ENCODE data around the gene ATF6. TPM values are rescaled to one million over a fixed set of nuclear protein-coding genes. Genes with fewer than 3 reads are reported as not detected.
"Not testable (repeated sequence)": the region's sequence is repeated elsewhere in the genome, so short reads cannot be mapped to it uniquely, and the experiment has no call there.

ATF6 gene
- total RNA-seq, 1 donor from 2014 or later = 14.6 TPM

DNA sequence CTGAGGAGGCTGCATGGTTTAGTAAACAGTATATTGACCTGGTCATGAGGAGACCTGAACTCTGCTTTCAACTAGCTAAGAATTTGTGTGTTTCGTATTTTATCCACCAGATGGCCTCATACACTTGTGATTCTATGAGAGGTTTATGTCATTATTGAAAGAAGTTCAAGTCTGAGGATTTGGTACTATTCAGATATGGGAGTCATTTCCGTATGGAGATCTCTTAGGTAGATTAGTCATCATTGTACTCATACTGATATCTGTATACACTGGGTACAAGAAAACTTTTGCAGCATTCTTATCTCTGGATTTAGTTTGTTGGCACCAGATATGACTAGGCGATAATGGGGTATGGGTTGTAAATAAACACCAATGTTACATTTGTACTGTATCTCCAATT, 26.6 kb downstream of the ATF6 start:
- Histone ChIP-seq H3K27me3 (ENCODE audit: control insufficient read depth in 3 of 3, insufficient read depth in 3 of 3, low read length in 3 of 3) (no peaks in the 10 kb centered on the region), H3K9ac (ENCODE audit: low read depth in 1 of 3, low read length in 3 of 3) (no peak overlapping the region), H3K36me3 (ENCODE audit: control insufficient read depth in 3 of 3, insufficient read depth in 3 of 3, low read length in 3 of 3) (peaks cover 10 to 37% (median 30%) of the 10 kb centered on the region in 3 donors), H3K9me3 (ENCODE audit: control insufficient read depth in 3 of 3, low read length in 3 of 3) (no peaks in the 10 kb centered on the region), H3K27ac (ENCODE audit: low read depth, low read length) (no peak overlapping the region), H3K4me1 (ENCODE audit: control insufficient read depth in 3 of 3, insufficient read depth in 3 of 3, low read length in 3 of 3) (no peaks in the 10 kb centered on the region), H3K4me3 (ENCODE audit: low read length in 3 of 3) (no peak overlapping the region)

DNA sequence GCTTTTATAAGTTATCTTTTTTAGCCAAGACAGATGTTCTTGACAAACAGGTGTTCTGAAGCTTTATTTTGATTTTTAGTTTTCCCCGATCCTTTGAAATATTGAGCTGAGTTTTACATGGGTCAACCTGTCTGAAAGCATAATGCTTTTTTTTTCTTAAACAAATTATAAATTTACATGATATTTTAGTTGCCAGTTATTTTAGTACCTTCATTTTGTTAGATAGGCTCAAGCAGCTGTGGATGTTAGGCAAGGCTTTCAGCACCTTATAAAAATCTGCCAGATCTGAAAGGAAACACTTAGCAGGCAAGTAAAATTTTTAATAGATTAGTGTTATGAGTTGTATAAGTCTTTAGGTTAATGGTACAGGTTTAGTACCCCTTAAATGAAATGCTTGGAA, 33.7 kb downstream of the ATF6 start:
- H3K27me3 ChIP-seq (ENCODE audit: control insufficient read depth in 3 of 3, insufficient read depth in 3 of 3, low read length in 3 of 3) = no peaks in the 10 kb centered on the region
- no peak overlapping the region for H3K9ac ChIP-seq (ENCODE audit: low read depth in 1 of 3, low read length in 3 of 3)
- H3K36me3 ChIP-seq (ENCODE audit: control insufficient read depth in 3 of 3, insufficient read depth in 3 of 3, low read length in 3 of 3) = peaks cover 9 to 45% (median 22%) of the 10 kb centered on the region in 3 donors
- no peaks in the 10 kb centered on the region for H3K9me3 ChIP-seq (ENCODE audit: control insufficient read depth in 3 of 3, low read length in 3 of 3)
- H3K4me3 ChIP-seq (ENCODE audit: low read length in 3 of 3) = no peak overlapping the region
- no peaks in the 10 kb centered on the region for H3K4me1 ChIP-seq (ENCODE audit: control insufficient read depth in 3 of 3, insufficient read depth in 3 of 3, low read length in 3 of 3)
- H3K27ac ChIP-seq (ENCODE audit: low read depth, low read length) = no peak overlapping the region

GRCh38 chr1:161801955-161802354, 35.8 kb downstream of the ATF6 start:
- Histone ChIP-seq H3K36me3 (ENCODE audit: control insufficient read depth in 3 of 3, insufficient read depth in 3 of 3, low read length in 3 of 3) (peaks cover 5 to 37% (median 23%) of the 10 kb centered on the region in 3 donors), H3K9ac (ENCODE audit: low read depth in 1 of 3, low read length in 3 of 3) (no peak overlapping the region), H3K27ac (ENCODE audit: low read depth, low read length) (no peak overlapping the region)

DNA sequence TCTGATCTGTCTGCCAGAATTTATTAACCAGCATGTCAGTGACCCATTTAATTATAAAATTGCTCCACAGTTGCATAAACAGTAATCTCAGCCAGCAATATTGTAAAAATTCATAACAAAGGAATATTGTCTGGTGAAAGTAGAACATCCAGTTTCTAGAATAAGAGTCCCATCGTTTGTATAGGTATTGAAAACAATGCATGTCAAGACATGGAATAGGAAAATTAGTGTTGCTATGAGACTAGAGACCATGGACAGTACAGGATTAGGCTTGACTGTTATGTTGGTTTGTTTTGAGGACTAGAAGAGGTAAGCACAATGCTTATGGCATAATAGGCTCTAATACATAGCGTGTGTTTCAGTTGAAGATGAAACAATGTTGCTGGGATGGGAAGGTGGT, 37.1 kb downstream of the ATF6 start:
- no peaks in the 10 kb centered on the region for H3K9me3 ChIP-seq (ENCODE audit: control insufficient read depth in 3 of 3, low read length in 3 of 3)
- H3K27me3 ChIP-seq (ENCODE audit: control insufficient read depth in 3 of 3, insufficient read depth in 3 of 3, low read length in 3 of 3) = no peaks in the 10 kb centered on the region
- H3K4me3 ChIP-seq (ENCODE audit: low read length in 3 of 3) = no peak overlapping the region
- H3K9ac ChIP-seq (ENCODE audit: low read depth in 1 of 3, low read length in 3 of 3) = no peak overlapping the region
- H3K36me3 ChIP-seq (ENCODE audit: control insufficient read depth in 3 of 3, insufficient read depth in 3 of 3, low read length in 3 of 3) = peaks cover 5 to 32% (median 14%) of the 10 kb centered on the region in 3 donors
- no peaks in the 10 kb centered on the region for H3K4me1 ChIP-seq (ENCODE audit: control insufficient read depth in 3 of 3, insufficient read depth in 3 of 3, low read length in 3 of 3)
- H3K27ac ChIP-seq (ENCODE audit: low read depth, low read length) = no peak overlapping the region

More at GRCh38 chr1:161801955-161802354, 35.8 kb downstream of the ATF6 start:
- H3K4me1 ChIP-seq (ENCODE audit: control insufficient read depth in 3 of 3, insufficient read depth in 3 of 3, low read length in 3 of 3) = no peaks in the 10 kb centered on the region
- no peaks in the 10 kb centered on the region for H3K27me3 ChIP-seq (ENCODE audit: control insufficient read depth in 3 of 3, insufficient read depth in 3 of 3, low read length in 3 of 3)
- no peak overlapping the region for H3K4me3 ChIP-seq (ENCODE audit: low read length in 3 of 3)
- H3K9me3 ChIP-seq (ENCODE audit: control insufficient read depth in 3 of 3, low read length in 3 of 3) = no peaks in the 10 kb centered on the region

DNA sequence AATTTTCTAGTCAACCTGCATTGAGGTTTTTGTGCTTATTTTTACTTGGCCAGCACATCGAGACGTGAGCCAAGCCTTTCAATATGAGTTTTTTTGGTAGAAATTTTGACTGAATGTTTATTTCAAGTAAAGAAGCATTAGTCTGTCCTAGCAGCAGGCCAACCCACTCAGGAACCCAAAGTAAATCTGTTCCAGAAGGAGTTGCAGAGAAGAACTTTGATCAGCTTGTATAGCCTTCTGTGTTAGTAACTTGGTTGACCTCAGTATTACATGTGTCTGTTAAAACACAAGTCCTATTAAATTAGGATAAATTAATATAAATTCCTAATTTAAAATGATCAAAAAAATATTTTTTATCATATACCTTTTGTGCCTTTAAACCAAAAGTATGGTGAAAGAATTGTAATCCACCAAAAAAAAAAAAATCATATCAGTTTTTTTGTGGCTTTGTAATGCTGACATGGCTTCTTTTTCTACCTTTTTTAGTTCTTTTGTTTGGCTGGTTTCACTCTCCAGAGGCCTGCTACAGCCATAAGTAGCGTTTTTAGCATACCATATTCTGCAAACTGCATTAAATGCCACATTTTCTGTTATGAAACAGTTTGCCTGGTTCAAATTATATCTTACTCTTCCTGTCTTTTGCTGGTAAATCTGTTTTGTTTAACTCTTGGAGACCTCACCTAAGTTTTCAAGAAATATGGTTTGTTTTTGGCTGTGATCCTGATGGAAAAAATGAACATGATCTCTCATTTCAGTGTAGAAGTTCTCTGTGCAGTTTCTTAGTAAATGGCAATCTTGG, 39.5 kb downstream of the ATF6 start:
- no peak overlapping the region for H3K4me3 ChIP-seq (ENCODE audit: low read length in 3 of 3)
- no peaks in the 10 kb centered on the region for H3K27me3 ChIP-seq (ENCODE audit: control insufficient read depth in 3 of 3, insufficient read depth in 3 of 3, low read length in 3 of 3)
- H3K4me1 ChIP-seq (ENCODE audit: control insufficient read depth in 3 of 3, insufficient read depth in 3 of 3, low read length in 3 of 3) = no peaks in the 10 kb centered on the region
- no peak overlapping the region for H3K27ac ChIP-seq (ENCODE audit: low read depth, low read length)
- no peaks in the 10 kb centered on the region for H3K9me3 ChIP-seq (ENCODE audit: control insufficient read depth in 3 of 3, low read length in 3 of 3)
- peaks cover 5 to 24% (median 14%) of the 10 kb centered on the region in 3 donors for H3K36me3 ChIP-seq (ENCODE audit: control insufficient read depth in 3 of 3, insufficient read depth in 3 of 3, low read length in 3 of 3)
- H3K9ac ChIP-seq (ENCODE audit: low read depth in 1 of 3, low read length in 3 of 3) = no peak overlapping the region

- not testable (repeated sequence) for H3K4me3 ChIP-seq (ENCODE audit: low read length in 3 of 3); H3K27me3 ChIP-seq (ENCODE audit: control insufficient read depth in 3 of 3, insufficient read depth in 3 of 3, low read length in 3 of 3); H3K9me3 ChIP-seq (ENCODE audit: control insufficient read depth in 3 of 3, low read length in 3 of 3); H3K27ac ChIP-seq (ENCODE audit: low read depth, low read length); H3K9ac ChIP-seq (ENCODE audit: low read depth in 1 of 3, low read length in 3 of 3); H3K4me1 ChIP-seq (ENCODE audit: control insufficient read depth in 3 of 3, insufficient read depth in 3 of 3, low read length in 3 of 3)
- H3K36me3 ChIP-seq (ENCODE audit: control insufficient read depth in 3 of 3, insufficient read depth in 3 of 3, low read length in 3 of 3) = peaks cover 0 to 13% (median 11%) of the 10 kb centered on the region in 3 donors
These were observed 43.1 kb downstream of the ATF6 start for GRCh38 chr1:161809202-161809601.

- not testable (repeated sequence) for H3K4me1 ChIP-seq (ENCODE audit: control insufficient read depth in 3 of 3, insufficient read depth in 3 of 3, low read length in 3 of 3); H3K4me3 ChIP-seq (ENCODE audit: low read length in 3 of 3); H3K27me3 ChIP-seq (ENCODE audit: control insufficient read depth in 3 of 3, insufficient read depth in 3 of 3, low read length in 3 of 3); H3K27ac ChIP-seq (ENCODE audit: low read depth, low read length); H3K9ac ChIP-seq (ENCODE audit: low read depth in 1 of 3, low read length in 3 of 3); H3K9me3 ChIP-seq (ENCODE audit: control insufficient read depth in 3 of 3, low read length in 3 of 3)
- H3K36me3 ChIP-seq (ENCODE audit: control insufficient read depth in 3 of 3, insufficient read depth in 3 of 3, low read length in 3 of 3) = peaks cover 0 to 14% (median 11%) of the 10 kb centered on the region in 3 donors
These were observed 43.5 kb downstream of the ATF6 start for GRCh38 chr1:161809656-161810055.

DNA sequence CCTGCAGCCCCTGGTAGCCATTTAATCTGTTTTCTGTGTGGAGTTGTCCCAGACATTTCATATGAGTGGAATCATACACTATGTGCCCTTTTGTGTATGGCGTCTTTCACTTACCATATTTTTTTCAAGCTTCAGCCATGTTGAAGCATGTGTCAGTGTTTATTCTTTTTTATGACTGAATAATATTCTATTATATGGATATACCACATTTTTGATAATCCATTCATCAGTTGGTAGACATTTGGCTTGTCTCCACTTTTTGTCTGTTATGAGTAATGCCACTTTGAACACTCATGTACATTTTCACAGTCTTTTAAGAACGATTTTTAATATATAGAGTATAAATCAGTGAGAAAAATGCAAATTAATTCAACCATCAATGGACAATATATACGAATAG, 44.7 kb downstream of the ATF6 start:
- no peaks in the 10 kb centered on the region for H3K27me3 ChIP-seq (ENCODE audit: control insufficient read depth in 3 of 3, insufficient read depth in 3 of 3, low read length in 3 of 3)
- no peaks in the 10 kb centered on the region for H3K4me1 ChIP-seq (ENCODE audit: control insufficient read depth in 3 of 3, insufficient read depth in 3 of 3, low read length in 3 of 3)
- H3K9me3 ChIP-seq (ENCODE audit: control insufficient read depth in 3 of 3, low read length in 3 of 3) = no peaks in the 10 kb centered on the region
- H3K27ac ChIP-seq (ENCODE audit: low read depth, low read length) = no peak overlapping the region
- no peak overlapping the region for H3K9ac ChIP-seq (ENCODE audit: low read depth in 1 of 3, low read length in 3 of 3)
- H3K36me3 ChIP-seq (ENCODE audit: control insufficient read depth in 3 of 3, insufficient read depth in 3 of 3, low read length in 3 of 3) = peaks cover 0 to 16% (median 11%) of the 10 kb centered on the region in 3 donors
- no peak overlapping the region for H3K4me3 ChIP-seq (ENCODE audit: low read length in 3 of 3)

GRCh38 chr1:161816201-161816600, 50.1 kb downstream of the ATF6 start:
- Histone ChIP-seq H3K36me3 (ENCODE audit: control insufficient read depth in 3 of 3, insufficient read depth in 3 of 3, low read length in 3 of 3) (peaks cover 1 to 12% (median 4%) of the 10 kb centered on the region in 3 donors), H3K27ac (ENCODE audit: low read depth, low read length) (no peak overlapping the region), H3K27me3 (ENCODE audit: control insufficient read depth in 3 of 3, insufficient read depth in 3 of 3, low read length in 3 of 3) (no peaks in the 10 kb centered on the region), H3K9me3 (ENCODE audit: control insufficient read depth in 3 of 3, low read length in 3 of 3) (no peaks in the 10 kb centered on the region), H3K9ac (ENCODE audit: low read depth in 1 of 3, low read length in 3 of 3) (peak overlapping the region in 1 of 3 donors; percentile 8), H3K4me3 (ENCODE audit: low read length in 3 of 3) (no peak overlapping the region), H3K4me1 (ENCODE audit: control insufficient read depth in 3 of 3, insufficient read depth in 3 of 3, low read length in 3 of 3) (no peaks in the 10 kb centered on the region)

- H3K27me3 ChIP-seq (ENCODE audit: control insufficient read depth in 3 of 3, insufficient read depth in 3 of 3, low read length in 3 of 3) = no peaks in the 10 kb centered on the region
- no peak overlapping the region for H3K9ac ChIP-seq (ENCODE audit: low read depth in 1 of 3, low read length in 3 of 3)
- peaks cover 6 to 22% (median 12%) of the 10 kb centered on the region in 3 donors for H3K36me3 ChIP-seq (ENCODE audit: control insufficient read depth in 3 of 3, insufficient read depth in 3 of 3, low read length in 3 of 3)
- no peaks in the 10 kb centered on the region for H3K4me1 ChIP-seq (ENCODE audit: control insufficient read depth in 3 of 3, insufficient read depth in 3 of 3, low read length in 3 of 3)
- H3K4me3 ChIP-seq (ENCODE audit: low read length in 3 of 3) = no peak overlapping the region
- no peak overlapping the region for H3K27ac ChIP-seq (ENCODE audit: low read depth, low read length)
- H3K9me3 ChIP-seq (ENCODE audit: control insufficient read depth in 3 of 3, low read length in 3 of 3) = no peaks in the 10 kb centered on the region
These were observed 51.1 kb downstream of the ATF6 start for GRCh38 chr1:161817176-161817730.
